ENCODE results near the gene ENHO. TPM values are rescaled to one million over a fixed set of nuclear protein-coding genes. Genes with fewer than 3 reads are reported as not detected.

The ENHO gene
- total and polyA plus RNA-seq, 2 of the 8 experiments (the other 6 are each of a cell fraction or from before 2014, with no cell fraction given), result 12.2 to 49.4 TPM

- DNase-seq (ENCODE audit: low read depth in 1 of 2, low spot score in 2 of 2), result no peak
- Histone ChIP-seq H4K8ac (ENCODE audit: extremely low read depth, insufficient read depth, low read length) (no peak overlapping the region), H2BK120ac (replicated peaks; ENCODE audit: low read depth, low read length) (no peak overlapping the region), H3K79me1 (ENCODE audit: low read depth, low read length) (no peaks in the 10 kb centered on the region), H2AFZ (ENCODE audit: low read length) (no peak overlapping the region), H2AK5ac (ENCODE audit: low read depth, low read length) (no peak overlapping the region), H3K4me1 (replicated peaks in 1 of 4; ENCODE audit: control insufficient read depth in 3 of 4, insufficient read depth in 4 of 4, low read length in 3 of 4) (0 out of 7 replicates have a peak, but pooled peaks cover 0 to 3% (median 0%) of the 10 kb centered on the region in 4 experiments), H3K36me3 (ENCODE audit: control insufficient read depth in 2 of 4, insufficient read depth in 4 of 4, low read length in 3 of 4) (no peaks in the 10 kb centered on the region), H2BK12ac (ENCODE audit: low read depth, low read length) (no peak overlapping the region), H2BK20ac (ENCODE audit: low read length) (no peak overlapping the region), H3K56ac (replicated peaks; ENCODE audit: insufficient read length, low read depth, low read length) (no peak overlapping the region), H3K4me2 (ENCODE audit: insufficient read depth in 1 of 2, low read depth in 2 of 2, low read length in 2 of 2) (no peak overlapping the region), H4K20me1 (replicated peaks in 1 of 2; ENCODE audit: control insufficient read depth in 1 of 2, insufficient read depth in 2 of 2, low read length in 2 of 2) (no peaks in the 10 kb centered on the region), H4K5ac (ENCODE audit: insufficient read length, low read depth, low read length) (no peak overlapping the region), H3K23ac (ENCODE audit: insufficient read length) (no peak overlapping the region), H3K9me3 (ENCODE audit: insufficient read depth in 2 of 2, low read depth in 1 of 2, low read length in 1 of 2) (no peaks in the 10 kb centered on the region), H3K18ac (ENCODE audit: extremely low read depth, low read length) (no peak overlapping the region), H3K4ac (replicated peaks; ENCODE audit: insufficient read length, low read depth, low read length) (no peak overlapping the region), H3K4me3 (ENCODE audit: extremely low read depth in 1 of 4, insufficient read depth in 2 of 4, low read depth in 3 of 4, low read length in 4 of 4) (no peak overlapping the region), H2BK5ac (ENCODE audit: low read depth, low read length) (no peak overlapping the region), H4K91ac (replicated peaks; ENCODE audit: insufficient read length, low read length) (no peak overlapping the region), H3K27me3 (replicated peaks in 1 of 4; ENCODE audit: control insufficient read depth in 3 of 4, extremely low read depth in 1 of 4, insufficient read depth in 3 of 4, low read length in 3 of 4) (no peaks in the 10 kb centered on the region), H3K14ac (ENCODE audit: insufficient read length) (no peak overlapping the region), H3K9ac (replicated peaks in 1 of 4; ENCODE audit: extremely low read depth in 1 of 4, low read depth in 3 of 4, low read length in 3 of 4) (no peak overlapping the region), H3K27ac (ENCODE audit: low read depth, low read length) (no peak overlapping the region), H3K23me2 (ENCODE audit: low read depth, low read length) (no peaks in the 10 kb centered on the region), H3K79me2 (ENCODE audit: control insufficient read depth in 1 of 2, insufficient read depth in 2 of 2, low read length in 2 of 2) (no peaks in the 10 kb centered on the region), H2BK15ac (ENCODE audit: low read length) (no peak overlapping the region; the same call in 1 of the 2 replicates)
- 88% methylated on average over 8 of the region's 10 CpGs; no CpG with 5 or more reads in 1 of the 2 experiments for WGBS, 2 experiments (ENCODE audit: extremely low coverage in 1 of 2, insufficient coverage in 1 of 2, insufficient read length in 1 of 2, insufficient replicate concordance in 2 of 2, low coverage in 1 of 2, low lambda C conversion rate in 2 of 2, missing lambda C conversion rate in 1 of 2)
- no peak for FAIRE-seq
- CTCF ChIA-PET (ENCODE audit: partially characterized antibody), result interaction anchor here (0.8 to 8.8 kb wide), 29 partner anchors 9 to 144 kb away, joined by 3 to 114 read pairs (median 14); partner anchors contain the start of genes DNAI1, FAM219A and GALT
- POLR2A ChIA-PET (ENCODE audit: partially characterized antibody), result interaction anchor here (2.0 kb wide), 1 partner anchor 12 kb away, joined by 6 read pairs; no protein-coding TSS in a partner anchor
- TF ChIP-seq EP300 (IDR thresholded peaks at IDR 0.05; ENCODE audit: borderline replicate concordance in 1 of 2, low read depth in 2 of 2, low read length in 2 of 2), result no peak
- TF ChIP-seq CHD2 (IDR thresholded peaks at IDR 0.05; ENCODE audit: low read length), result no peak
- no peak for TF ChIP-seq E2F6 (IDR thresholded peaks at IDR 0.05)
- no peak for TF ChIP-seq HDAC2 (IDR thresholded peaks at IDR 0.05; ENCODE audit: borderline replicate concordance in 1 of 2, low read depth in 2 of 2, low read length in 2 of 2)
- no peak for TF ChIP-seq MAX (IDR thresholded peaks at IDR 0.05)
- no peak for TF ChIP-seq RAD21 (IDR thresholded peaks at IDR 0.05 in 1 of 2, conservative IDR thresholded peaks at IDR 0.05 in 1 of 2; ENCODE audit: low read depth in 2 of 2, low read length in 2 of 2)
- no peak for TF ChIP-seq TAF7 (optimal IDR thresholded peaks at IDR 0.05; ENCODE audit: borderline replicate concordance, low read depth, low read length)
- no peak for TF ChIP-seq POLR2A (IDR thresholded peaks at IDR 0.05; ENCODE audit: control extremely low read depth in 1 of 2, low read depth in 2 of 2, low read length in 2 of 2)
- no peak for TF ChIP-seq RXRA (IDR thresholded peaks at IDR 0.05; ENCODE audit: insufficient read depth, low read depth, low read length)
- TF ChIP-seq JUND (IDR thresholded peaks at IDR 0.05; ENCODE audit: low read length), result no peak
- no peak for TF ChIP-seq TAF1 (IDR thresholded peaks at IDR 0.05; ENCODE audit: low read depth, low read length)
- TF ChIP-seq SAP30 (IDR thresholded peaks at IDR 0.05; ENCODE audit: insufficient read depth, insufficient replicate concordance, low read length), result no peak
Observed at GRCh38 chr9:34502471-34502870, 20.3 kb downstream of the ENHO start.
